HUES48 (cell line): ENCODE results near the gene UNC119.

ENCODE experiments used
- H3K27ac ChIP-seq: one replicate; pipeline ENCODE4 v1.7.0; 2013; ENCODE audit warnings: low read depth, low read length, inconsistent platforms
- H3K27me3 ChIP-seq: 2 replicates; pipeline ENCODE4 v1.6.1; 2013; ENCODE audit warnings: mild to moderate bottlenecking, low read length; ENCODE audit not compliant: control insufficient read depth, insufficient read depth
- H3K36me3 ChIP-seq: 2 replicates; pipeline ENCODE4 v1.6.1; 2013; ENCODE audit warnings: low read length; ENCODE audit not compliant: control insufficient read depth, insufficient read depth
- H3K4me1 ChIP-seq: 2 replicates; pipeline ENCODE4 v1.6.1; 2013; ENCODE audit warnings: mild to moderate bottlenecking, low read length; ENCODE audit not compliant: control insufficient read depth, insufficient read depth
- H3K4me3 ChIP-seq: 2 replicates; pipeline ENCODE4 v1.5.1; 2013; ENCODE audit warnings: mild to moderate bottlenecking, low read depth, low read length
- H3K9ac ChIP-seq: 2 replicates; pipeline ENCODE4 v1.6.1; 2013; ENCODE audit warnings: mild to moderate bottlenecking, low read depth, low read length, moderate library complexity
- H3K9me3 ChIP-seq: 2 replicates; pipeline ENCODE4 v1.6.1; 2013; ENCODE audit warnings: low read length; ENCODE audit not compliant: control insufficient read depth, insufficient read depth

UNC119 gene

GRCh38 chr17:28538296-28538895 lies 14.0 kb downstream of the UNC119 start:
- Histone ChIP-seq H3K36me3 (no peaks in the 10 kb centered on the region), H3K27me3 (no peaks in the 10 kb centered on the region), H3K9ac (no peak overlapping the region), H3K27ac (no peak overlapping the region), H3K4me3 (no peak overlapping the region), H3K4me1 (no peaks in the 10 kb centered on the region), H3K9me3 (no peaks in the 10 kb centered on the region)

DNA sequence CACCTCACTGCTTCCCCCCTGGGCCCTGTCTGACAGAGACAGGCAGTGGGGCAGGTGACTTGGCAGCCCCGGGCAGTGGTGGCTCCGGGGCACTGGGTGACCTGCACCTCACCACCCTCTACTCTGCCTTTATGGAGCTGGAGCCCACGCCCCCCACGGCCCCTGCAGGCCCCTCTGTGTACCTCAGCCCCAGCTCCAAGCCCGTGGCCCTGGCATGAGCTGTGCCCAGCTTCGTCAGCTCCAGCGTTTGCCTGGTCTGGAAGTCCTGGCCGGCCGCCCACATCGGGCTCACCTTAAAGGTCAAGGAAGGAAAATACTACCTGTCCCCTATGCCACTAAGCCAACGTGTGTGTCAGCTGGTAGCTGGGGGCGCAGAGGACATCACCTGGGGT lies 15.2 kb downstream of the UNC119 start:
- no peaks in the 10 kb centered on the region for H3K4me1 ChIP-seq
- no peak overlapping the region for H3K27ac ChIP-seq
- H3K9ac ChIP-seq = no peak overlapping the region
- H3K27me3 ChIP-seq = no peaks in the 10 kb centered on the region
- no peaks in the 10 kb centered on the region for H3K9me3 ChIP-seq
- H3K4me3 ChIP-seq = no peak overlapping the region
- no peaks in the 10 kb centered on the region for H3K36me3 ChIP-seq

- Histone ChIP-seq H3K27ac (no peak overlapping the region), H3K9me3 (no peaks in the 10 kb centered on the region), H3K4me3 (no peak overlapping the region), H3K4me1 (no peaks in the 10 kb centered on the region), H3K36me3 (no peaks in the 10 kb centered on the region), H3K9ac (no peak overlapping the region), H3K27me3 (no peaks in the 10 kb centered on the region)
These were observed 15.7 kb downstream of the UNC119 start for GRCh38 chr17:28536532-28537218.

- Histone ChIP-seq H3K9me3 (no peaks in the 10 kb centered on the region), H3K9ac (no peak overlapping the region), H3K4me3 (no peak overlapping the region), H3K27me3 (no peaks in the 10 kb centered on the region), H3K4me1 (no peaks in the 10 kb centered on the region), H3K27ac (no peak overlapping the region), H3K36me3 (no peaks in the 10 kb centered on the region)
These were observed 17.6 kb downstream of the UNC119 start for GRCh38 chr17:28534740-28535375.

DNA sequence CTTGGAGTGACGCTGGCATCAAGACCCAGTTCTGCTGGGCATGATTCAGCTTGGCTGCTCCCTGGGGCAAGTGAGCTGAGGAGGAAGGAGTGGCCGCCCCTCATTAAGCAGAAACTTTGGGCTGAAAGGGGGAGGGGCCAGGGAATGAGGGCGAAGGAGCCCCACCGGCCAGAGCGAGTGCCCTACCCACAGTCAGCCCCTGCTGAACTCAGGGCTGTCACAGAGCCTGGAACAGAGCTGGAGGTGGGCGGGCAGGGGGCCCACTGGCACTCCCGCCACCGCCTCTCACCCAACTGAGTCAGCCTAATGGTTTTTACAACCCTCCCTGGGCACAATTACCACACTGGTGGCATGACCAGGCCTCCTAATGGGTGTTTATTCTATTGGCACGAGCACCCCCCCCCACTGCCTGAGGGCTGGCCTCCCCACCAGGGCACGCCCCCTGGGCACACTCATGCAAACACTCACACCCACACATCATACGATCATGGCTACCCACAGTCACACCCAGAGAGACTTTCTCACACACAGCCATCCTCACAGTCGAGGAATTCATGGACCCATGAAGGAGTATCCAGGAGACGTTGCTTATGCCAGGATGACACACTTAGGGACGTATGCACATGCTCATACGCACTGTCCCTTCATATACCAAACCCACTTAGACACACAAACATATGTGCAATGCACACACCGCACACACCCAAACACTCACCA lies 19.2 kb downstream of the UNC119 start:
- Histone ChIP-seq H3K4me3 (no peak overlapping the region), H3K9ac (no peak overlapping the region), H3K27ac (no peak overlapping the region), H3K4me1 (no peaks in the 10 kb centered on the region), H3K9me3 (no peaks in the 10 kb centered on the region), H3K36me3 (no peaks in the 10 kb centered on the region), H3K27me3 (no peaks in the 10 kb centered on the region)

DNA sequence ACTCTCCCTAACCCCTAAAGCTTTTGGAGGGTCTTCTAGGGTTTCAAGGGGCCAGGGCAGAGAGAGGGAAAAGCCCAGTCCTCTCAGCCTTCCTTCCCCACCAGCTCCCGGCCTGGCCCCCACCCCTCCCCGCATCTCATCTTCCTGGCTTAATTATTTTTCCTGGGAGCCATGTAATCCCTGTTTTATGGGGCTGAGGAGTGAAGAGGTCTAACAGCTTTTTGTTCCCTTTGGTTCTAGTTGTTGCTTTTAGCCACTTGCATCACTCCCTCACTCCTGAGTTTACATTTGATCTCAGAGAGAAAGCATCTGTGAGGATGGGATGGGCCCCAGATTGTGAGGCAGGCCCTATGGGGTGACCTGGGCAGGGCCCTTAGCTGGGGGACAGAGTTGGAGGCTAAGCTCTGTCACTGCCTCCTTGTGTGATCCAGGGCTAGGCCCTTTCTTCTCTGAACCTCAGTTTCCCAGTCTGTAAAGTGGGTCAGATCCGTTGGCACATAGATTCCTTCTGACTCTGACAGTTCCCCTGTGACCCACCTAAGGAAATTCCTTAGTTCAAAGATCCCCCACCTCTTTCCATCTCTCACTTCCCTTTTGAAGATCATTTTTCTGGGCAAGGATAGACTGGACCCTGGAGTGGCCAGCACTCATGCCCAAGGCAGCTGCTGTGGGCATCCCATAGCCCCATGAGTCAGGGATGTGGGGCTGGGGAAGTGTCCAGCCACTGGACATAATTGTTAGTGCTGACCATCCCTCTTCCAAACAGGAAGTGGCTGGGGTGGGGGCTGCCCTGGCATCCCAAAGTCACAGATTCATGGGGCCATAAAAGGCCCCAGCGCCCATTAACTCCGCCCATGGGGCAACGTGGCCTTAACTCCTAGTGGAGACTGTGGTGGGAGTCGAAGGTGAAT lies 20.1 kb downstream of the UNC119 start:
- H3K4me1 ChIP-seq = no peaks in the 10 kb centered on the region
- H3K36me3 ChIP-seq = no peaks in the 10 kb centered on the region
- no peak overlapping the region for H3K9ac ChIP-seq
- no peak overlapping the region for H3K27ac ChIP-seq
- H3K9me3 ChIP-seq = no peaks in the 10 kb centered on the region
- H3K4me3 ChIP-seq = no peak overlapping the region
- no peaks in the 10 kb centered on the region for H3K27me3 ChIP-seq

GRCh38 chr17:28530926-28531325 lies 21.5 kb downstream of the UNC119 start:
- Histone ChIP-seq H3K27ac (no peak overlapping the region), H3K4me1 (no peaks in the 10 kb centered on the region), H3K9me3 (no peaks in the 10 kb centered on the region), H3K9ac (no peak overlapping the region), H3K36me3 (no peaks in the 10 kb centered on the region), H3K27me3 (no peaks in the 10 kb centered on the region), H3K4me3 (no peak overlapping the region)

- Histone ChIP-seq H3K27me3 (no peaks in the 10 kb centered on the region), H3K36me3 (no peaks in the 10 kb centered on the region), H3K4me3 (no peak overlapping the region), H3K9me3 (no peaks in the 10 kb centered on the region), H3K4me1 (no peaks in the 10 kb centered on the region), H3K9ac (no peak overlapping the region), H3K27ac (no peak overlapping the region)
These were observed 22.2 kb downstream of the UNC119 start for GRCh38 chr17:28530250-28530649.

DNA sequence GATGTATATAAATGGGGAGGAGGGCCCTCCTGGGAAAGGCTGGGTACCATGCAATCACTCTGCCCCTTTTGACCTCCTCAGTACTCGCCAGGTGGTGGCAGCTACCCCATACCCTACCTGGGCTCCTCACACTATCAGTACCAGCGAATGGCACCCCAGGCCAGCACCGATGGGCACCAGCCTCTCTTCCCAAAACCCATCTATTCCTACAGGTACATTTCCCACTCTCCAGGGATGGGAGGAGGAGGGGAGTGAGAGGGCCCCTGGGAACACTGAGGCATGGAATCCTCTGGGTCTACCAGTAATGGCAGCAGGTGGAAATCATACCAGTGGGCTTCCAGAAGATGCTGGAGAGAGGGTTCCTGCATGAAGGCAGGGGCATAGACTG lies 23.4 kb downstream of the UNC119 start:
- no peaks in the 10 kb centered on the region for H3K9me3 ChIP-seq
- no peaks in the 10 kb centered on the region for H3K4me1 ChIP-seq
- H3K36me3 ChIP-seq = no peaks in the 10 kb centered on the region
- H3K4me3 ChIP-seq = no peak overlapping the region
- no peak overlapping the region for H3K9ac ChIP-seq
- no peak overlapping the region for H3K27ac ChIP-seq
- H3K27me3 ChIP-seq = no peaks in the 10 kb centered on the region

DNA sequence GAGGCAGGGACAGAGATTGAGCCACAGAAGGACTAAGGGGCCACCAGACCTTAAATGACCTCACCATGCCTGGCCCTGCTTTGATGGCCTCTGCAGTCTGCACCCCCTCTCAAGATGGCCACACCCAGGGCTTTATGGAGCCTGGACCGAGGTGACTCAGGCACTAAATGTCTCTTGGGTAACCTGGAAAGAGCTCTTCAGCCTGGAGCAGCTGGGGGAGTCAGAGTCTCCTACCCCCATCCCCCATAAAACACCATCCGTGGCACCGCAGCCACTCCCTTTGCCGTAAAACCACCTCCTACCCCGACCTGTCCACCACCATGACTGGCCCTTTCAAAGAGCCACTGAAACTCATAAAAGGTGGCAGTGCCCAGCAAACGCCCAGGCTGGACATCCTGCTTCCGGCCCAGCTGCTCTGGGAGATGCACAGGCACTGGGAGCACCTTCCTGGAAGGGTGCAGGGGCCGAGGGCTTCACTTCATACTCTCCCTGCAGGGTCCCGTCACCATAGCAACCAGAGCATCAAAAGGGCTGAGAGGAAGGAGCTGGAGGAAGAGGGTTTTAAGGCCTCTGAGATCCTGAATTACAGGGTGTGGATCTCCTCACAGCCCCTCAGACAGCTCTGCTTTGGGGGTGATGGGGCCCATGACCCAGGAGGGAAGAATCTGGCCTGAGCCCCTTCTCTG lies 24.0 kb downstream of the UNC119 start:
- Histone ChIP-seq H3K4me3 (no peak overlapping the region), H3K9me3 (no peaks in the 10 kb centered on the region), H3K9ac (no peak overlapping the region), H3K36me3 (no peaks in the 10 kb centered on the region), H3K4me1 (no peaks in the 10 kb centered on the region), H3K27ac (no peak overlapping the region), H3K27me3 (no peaks in the 10 kb centered on the region)
